GM18873 (cell line): ENCODE results near the gene PML.
"Not testable (repeated sequence)": the region's sequence is repeated elsewhere in the genome, so short reads cannot be mapped to it uniquely, and the experiment has no call there.

Experiments
- ATAC-seq: cut with Tn5 transposase; IDR thresholded peaks from one replicate; pipeline ENCODE4 v1.9.1; 2021; ENCODE audit warnings: mild to moderate bottlenecking, moderate library complexity, moderate number of reproducible peaks; ENCODE audit not compliant: unreplicated experiment, low FRiP score

The PML gene

DNA sequence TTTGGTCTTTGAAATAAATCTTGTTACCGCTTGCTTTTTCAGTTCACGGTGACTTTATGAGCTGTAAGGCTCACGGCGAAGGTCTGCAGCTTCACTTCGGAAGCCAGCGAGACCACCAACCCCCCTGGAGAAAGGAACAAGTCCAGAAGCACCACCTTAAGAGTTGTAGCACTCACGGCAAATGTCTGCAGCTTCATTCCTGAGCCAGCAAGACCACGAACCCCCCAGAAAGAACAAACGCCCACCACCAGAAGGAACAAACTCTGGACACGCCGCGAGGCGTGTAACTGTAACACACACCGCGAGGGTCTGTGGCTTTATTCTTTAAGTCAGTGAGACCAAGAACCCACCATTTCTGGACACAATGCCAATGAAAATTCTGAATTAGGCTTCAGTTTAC is 59.0 kb downstream of the PML start:
- no peak for ATAC-seq

DNA sequence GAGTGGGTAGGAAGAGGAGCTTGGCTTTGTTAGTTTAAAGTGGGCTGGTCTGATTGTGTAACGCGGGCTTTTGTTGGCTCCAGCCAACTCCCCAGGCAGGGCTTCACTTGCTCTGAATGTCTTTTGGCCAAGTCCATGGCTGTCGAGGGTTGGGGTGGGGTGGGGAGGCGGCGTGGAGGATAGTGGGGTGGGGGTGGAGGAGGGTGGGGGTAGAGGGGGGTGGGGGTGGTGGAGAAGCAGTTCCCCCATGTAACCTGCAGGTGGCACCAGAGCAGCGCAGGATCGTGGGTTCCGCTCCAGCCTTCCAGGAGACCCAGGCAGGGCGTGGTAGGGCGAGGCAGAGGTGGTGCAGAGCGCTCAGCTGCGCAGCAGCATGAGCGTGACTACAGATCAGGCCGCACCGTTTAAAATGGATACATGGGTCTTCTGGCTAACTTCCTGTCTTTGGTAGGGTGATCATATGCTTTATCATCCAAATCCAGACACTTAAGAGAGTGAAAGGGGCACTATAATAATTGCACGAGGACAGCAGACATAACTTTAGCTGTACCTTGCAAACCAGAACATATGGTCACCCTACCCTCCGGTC is 59.5 kb downstream of the PML start:
- ATAC-seq, result no peak

DNA sequence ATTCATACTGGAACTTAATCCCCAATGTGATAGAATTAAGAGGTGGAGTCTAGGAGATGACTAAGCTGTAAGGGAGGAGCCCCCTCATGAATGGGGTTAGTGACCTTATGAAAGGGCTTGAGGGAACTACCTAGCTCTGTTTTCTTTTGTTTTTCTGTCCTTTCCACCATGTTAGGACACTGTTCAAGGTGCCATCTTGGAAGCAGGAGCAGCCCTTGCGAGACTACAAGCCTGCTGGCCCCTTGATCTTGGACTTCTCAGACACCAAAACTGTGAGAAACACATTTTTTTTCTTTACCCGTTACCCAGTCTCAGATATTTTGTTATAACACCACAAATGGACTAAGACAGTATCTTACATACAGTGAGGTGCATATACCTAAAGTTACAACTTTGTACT is 61.3 kb downstream of the PML start:
- no peak for ATAC-seq

DNA sequence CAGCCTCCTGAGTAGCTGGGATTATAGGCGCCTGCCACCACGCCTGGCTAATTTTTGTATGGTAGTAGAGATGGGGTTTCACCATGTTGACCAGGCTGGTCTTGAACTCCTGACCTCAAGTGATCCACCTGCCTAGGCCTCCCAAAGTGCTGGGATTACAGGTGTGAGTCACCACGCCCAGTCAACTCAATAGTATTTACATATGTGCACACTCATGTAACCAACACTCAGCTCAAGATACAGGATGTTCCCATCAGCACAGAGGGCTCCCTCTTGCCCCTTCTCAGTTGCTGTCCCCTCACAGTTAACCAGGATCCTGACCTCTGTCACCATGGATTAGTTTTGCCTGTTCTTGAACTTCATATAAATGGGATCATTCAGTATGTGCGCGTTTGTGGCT is 61.8 kb downstream of the PML start:
- not testable (repeated sequence) for ATAC-seq

DNA sequence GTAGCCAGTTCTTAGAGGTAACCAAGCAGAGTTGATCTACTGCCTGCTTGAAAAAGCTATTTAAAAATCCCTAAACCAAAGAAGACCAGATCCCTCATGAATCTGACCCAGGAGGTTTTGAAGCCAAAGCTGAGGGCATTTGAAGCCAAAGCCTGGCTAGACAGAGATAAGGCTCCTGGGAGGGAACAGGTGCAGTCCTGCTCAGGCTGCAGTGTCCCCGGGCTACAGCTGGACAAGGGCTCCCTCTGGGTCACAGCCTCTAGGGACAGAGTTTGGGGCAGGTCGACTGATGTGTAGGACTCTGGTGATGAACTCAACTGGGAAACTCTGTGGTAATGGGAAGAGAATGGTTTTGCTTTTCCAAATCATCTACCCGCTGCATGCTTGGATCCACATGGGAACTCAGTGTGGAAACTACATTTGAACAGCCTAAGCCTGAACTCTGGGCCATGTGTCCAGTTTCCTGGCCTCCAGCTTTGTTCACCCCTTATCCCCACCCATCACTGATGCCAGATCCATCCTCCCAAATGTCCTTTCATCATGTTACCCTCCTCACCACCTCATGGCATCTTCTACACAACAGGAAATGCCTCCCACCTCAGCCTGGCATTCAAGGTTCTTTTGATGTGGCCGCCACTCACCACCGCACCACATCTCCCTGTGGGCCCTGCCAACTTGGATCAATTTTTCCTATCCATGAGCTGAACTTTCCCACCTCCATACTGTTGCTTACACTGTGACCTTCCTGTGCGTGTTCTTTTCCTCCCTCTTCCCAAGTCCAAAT is 64.7 kb downstream of the PML start:
- not testable (repeated sequence) for ATAC-seq

DNA sequence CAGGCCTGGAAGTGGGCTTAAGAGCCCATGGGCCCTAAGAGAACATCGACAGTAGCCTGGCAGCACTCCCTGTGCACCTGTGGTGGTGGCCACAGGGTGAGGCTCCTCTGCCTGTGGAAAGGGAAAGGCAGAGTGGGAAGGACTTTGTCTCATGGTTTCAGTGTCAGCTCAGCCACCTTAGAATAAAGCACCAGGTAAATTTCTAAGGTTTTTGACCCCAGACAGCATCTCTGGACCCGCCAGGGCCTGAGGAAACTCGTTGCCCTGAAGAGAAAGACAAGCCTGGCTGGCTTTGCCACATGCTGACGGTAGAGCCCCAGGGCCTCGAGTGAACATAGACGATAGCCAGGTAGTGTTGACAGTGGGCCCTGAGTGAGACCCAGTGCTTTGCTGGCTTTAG is 65.7 kb downstream of the PML start:
- no peak for ATAC-seq

DNA sequence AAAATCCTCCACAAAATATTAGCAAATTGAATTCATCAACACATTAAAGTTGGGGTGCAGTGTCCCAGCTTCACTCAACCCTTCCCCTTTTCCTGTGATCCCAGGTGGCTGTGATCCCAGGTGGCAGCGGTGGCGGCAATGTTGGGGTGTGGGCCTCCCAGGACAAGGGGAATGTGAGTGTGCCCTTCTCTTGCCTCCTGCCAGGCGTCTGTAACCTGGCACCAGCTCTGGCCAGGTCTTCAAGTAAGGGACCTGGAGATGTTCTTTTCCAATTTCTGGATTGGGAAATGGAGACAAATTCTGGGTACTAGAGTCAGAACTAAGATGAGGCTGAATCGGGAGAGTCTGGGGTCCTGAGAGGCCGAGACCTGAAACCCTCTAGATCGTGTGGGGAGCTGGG is 67.7 kb downstream of the PML start:
- ATAC-seq, result no peak

DNA sequence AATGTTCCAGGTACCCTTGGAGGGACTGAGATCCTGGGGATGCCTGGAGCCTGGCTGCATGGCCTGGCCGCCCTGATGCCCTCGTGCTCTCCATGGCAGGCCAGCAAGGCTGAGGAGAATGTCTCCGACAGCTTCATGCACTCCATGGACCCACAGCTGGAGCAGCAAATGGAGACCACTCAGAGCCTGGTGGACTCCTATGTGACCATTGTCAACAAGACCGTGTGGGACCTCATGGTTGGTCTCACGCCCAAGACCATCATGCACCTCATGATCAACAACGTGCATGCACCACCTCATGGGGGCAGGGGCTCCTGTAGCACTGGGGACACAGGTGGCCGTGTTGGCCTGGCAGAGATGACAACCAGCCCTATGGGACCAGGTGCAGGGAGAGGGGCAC is 68.2 kb downstream of the PML start:
- ATAC-seq, result no peak

DNA sequence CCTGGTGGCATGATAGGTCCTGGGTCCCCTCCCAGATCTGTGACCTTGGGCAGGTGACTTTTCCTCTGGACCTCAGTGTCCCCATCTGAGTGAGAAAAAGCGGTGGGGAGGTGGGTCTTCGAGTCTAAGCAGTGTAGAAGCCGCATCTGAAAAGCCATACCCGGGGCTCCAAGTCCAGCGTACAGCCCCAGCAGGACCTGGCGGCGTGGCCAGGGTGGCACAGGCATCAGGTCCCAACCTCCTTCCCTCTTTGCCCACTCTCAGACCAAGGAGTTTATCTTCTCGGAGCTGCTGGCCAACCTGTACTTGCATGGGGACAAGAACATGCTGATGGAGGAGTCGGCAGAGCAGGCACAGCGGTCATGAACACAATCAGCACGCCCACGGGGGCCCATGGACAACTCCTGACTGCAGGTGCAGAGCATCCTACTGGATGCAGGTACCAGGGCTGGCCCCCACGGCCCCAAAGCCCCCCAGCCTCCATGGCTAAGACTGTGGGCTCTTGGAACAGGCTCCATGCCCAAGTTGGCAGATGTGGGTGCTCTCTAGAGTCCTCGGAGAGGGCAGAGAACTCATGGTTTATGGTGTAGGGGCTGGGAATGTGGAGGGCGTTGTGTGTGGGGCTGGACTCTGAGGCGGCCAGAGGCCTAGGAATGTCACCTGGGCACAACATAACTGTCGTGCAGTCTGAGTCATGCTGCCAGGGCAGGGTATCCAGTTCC is 69.1 kb downstream of the PML start:
- ATAC-seq, result not testable (repeated sequence)

DNA sequence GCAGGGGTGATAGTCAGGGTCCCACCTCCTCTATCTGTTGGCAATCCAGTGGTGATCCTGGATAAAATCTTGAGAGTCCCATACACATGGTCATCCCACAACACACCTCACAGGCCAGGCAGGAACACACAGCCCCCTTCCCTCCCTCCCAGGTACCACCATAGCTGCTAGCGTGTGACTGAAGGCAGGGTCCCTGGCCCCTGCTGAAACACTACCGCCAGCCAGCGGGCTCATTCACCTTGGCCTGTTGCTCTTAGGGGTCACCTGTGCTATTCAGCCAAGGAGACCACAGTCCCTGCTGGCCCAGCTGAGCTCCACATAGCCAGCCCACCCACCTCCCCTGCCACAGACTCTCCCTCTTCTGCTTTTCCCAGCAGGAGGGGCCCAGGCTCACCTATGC is 69.7 kb downstream of the PML start:
- ATAC-seq, result not testable (repeated sequence)

DNA sequence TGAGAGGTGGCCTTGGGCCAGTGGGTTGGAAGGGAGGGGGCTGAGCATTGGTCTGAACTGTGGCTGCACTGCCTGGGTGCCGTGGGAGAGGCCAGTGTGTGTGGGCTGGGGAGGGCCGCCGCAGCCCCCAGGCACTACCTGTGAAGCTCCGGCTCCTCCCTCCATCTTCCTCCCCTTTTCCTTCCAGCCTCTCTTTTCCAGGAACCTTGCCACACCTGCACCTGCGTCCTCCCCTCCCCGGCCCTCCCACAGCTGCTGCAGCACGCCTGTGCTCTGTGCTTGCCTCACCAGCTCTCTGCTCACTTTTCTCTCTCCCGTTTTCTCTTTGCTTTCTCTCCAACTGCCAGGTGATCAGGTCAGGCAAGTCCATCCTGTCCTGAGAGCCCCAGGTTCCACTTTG is 70.3 kb downstream of the PML start:
- ATAC-seq, result not testable (repeated sequence)

DNA sequence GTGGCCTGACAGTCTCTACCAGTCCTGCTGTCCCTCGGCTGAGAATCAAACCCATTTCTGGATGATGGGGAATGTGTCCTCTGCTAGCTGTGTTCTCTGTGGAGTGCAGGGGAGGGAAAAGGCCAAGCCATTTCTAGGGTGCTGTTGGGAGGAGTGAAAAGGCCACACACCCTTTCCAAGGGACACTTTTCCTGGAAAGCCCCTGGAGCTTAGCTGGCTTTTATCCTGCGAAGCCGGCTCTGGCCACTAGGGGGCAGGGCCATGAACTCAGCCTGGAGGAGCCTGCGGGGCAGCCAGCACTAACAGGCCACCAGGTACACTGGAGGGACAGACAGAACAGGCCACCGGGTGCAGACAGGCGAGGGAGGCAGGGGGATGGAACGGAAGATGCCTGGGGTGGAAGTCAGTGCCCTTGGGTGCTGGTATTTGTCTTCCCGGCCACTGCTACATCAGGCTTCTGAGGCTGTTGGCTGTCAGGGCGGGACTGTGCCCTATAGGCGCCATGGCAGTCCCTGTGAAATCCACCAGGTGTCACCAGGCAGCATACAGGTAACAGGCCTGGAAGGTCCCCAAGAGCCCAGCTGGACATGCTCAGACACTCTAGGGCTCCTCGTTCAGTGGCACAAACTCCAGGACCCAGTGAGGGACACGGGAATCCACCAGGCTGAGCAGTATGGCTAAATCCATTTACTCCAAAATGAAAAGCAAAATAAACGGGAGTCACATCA is 71.3 kb downstream of the PML start:
- ATAC-seq, result not testable (repeated sequence)

DNA sequence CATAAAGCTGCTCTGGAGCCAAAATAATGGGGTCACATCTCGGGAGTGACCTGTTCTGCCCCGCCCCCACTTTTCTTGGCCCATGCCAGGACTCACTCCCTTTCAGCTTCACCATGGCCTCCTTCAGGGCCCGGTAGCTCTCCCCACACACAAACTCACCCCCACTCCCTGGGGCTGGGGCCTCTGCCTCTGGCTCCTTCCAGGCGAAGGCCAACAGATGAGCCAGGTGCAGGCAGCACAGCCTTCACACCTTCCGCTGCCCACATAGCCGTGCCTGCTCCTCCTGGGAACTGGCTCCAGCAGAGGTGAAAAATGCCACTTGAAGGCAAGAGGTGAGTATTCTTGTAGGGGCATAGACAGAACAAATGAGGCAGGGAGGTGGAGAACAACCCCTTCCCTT is 77.1 kb downstream of the PML start:
- ATAC-seq, result not testable (repeated sequence)

DNA sequence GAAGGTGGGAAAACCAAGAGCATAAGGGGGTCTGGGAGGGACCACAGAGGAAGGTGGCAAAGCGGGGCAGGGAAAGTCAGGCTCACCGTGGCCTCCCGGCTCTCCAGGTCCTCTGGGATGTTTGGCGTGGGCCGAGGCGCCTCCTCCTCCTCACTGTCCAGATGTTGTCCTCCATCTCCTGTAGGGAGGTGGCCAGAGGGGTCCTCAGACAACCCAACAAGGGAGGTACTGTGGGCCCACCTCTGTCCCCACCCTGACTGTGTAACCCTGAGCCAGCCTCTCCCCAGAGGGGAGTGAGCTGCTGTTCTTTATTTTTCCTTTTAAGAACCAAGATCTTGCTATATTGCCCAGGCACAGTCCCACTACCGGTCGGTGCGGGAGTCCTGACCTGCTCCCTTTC is 77.6 kb downstream of the PML start:
- ATAC-seq, result not testable (repeated sequence)

DNA sequence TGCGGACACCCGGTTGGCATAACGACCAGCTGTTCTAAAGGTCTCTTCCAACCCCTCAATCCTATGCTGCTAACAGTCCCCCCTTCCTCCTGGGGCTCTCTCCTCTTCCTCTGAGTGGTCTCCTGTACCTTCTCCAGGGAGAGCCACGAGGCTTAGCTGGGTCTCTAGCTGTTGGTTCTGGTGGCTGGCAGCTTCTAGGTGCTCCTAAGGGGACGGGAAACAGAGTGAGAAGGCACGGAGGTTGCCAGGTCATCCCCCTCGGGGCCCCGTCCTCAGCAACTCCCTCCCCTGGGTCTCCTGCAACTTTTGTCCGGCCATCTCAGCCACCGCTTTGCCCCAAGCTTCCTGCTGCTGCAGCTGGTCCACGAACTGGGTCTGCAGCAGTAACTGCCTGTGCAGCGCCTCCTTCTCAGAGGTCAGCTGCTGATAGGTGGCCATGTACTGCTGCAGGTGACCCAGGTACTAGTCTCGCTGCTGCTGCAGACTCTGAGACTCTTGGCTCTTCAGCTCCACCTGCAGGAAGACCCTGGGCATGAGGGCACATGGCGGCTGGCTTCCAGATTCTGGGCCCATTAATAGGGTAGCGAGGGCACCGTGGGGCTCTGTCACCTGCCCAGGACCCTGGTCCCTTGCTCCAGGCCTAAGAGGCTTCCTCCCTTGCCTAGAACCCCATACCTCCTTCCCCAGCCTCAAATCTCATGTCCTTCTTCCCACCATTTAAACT is 78.3 kb downstream of the PML start:
- ATAC-seq, result not testable (repeated sequence)

DNA sequence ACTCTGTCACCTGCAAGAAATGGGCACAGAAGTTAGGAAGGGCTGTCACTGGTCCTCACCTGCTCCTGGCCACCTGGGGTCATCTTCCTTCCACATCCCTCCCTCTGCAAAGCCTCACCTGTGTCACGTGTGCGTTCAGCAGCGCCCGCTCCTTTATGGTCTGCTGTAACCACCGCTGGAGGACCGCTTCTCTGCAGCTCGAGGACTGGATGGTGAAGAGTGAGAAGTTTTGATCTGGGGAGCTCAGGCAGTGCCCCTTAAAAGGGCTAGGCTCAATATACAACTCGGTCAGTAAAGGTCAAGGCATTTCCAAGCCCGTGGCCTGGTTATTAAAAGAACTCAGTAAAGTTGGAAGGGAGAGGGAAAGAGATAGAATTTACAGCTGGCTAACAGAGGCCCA is 81.3 kb downstream of the PML start:
- ATAC-seq, result not testable (repeated sequence)

DNA sequence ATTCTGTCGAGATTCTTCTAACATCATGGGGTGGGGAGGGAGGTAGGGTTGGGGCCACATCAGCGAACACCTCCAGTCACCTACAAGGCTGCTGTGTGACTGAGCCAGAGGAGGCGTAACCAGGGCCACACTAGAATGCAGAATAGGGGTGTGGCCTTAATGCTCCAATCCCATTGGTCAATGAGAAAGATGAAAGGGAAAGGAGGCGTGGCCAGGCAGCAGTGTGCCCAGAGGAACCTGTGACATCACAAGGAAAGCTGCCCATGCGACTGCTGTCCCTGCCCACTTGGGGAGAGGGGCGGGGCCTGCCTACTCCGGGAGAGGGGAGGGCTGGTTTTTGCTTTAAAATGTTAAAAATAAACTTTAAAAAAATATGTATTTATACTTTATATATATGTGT is 87.9 kb downstream of the PML start, which contains the start of gene GOLGA6A:
Gene GOLGA6A, minus strand, starts transcription at position 101 of the 400 bp plus-strand sequence. Its CDS starts 41 bp downstream, at position 60.
- not testable (repeated sequence) for ATAC-seq

DNA sequence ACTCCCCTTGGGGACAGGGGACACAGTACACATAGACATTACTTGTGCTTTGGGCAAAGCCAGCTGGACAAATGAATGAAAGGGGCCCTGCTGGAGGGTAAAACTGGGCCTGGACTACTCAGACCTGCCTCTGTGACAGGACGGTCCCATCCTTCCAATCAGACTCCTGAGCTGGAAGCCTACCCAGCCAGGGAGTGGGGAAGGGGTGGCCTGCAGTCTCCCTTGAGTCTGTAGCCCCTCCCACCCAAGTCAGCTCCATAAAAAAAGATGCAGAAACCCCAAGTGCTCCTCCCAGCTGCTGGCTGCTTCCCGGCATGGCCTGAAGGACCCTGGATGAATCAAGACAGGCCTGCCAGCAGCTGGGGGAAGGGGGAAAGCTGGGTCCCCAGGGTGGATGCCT is 100.1 kb downstream of the PML start:
- not testable (repeated sequence) for ATAC-seq

DNA sequence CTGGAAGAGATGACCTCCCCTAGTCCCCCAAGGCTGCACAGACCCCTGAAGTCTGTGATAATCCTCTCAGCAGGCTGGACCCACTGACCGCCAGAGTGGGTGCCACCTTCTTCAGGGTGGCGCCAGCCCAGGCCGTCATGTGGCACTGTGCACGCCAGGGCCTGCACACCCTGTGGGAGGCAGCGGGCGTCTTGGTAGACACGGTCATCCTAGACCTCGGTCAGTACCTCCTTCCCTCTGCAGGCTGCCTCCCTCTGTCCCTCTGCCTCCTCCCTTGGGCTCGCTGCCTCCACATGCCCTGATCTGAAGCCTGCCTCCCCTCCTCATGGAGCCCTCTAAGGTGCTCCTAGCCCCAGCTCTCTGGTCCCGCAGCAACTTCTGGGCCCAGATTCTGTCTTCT is 101.1 kb downstream of the PML start:
- ATAC-seq, result not testable (repeated sequence)
